GM19239 (cell line): ENCODE measurements around the gene GPS1.

Source experiments
- DNase-seq: peaks from one replicate; pipeline ENCODE4 v3.0.0; 2011; ENCODE audit warnings: low spot score; ENCODE audit not compliant: insufficient read length
- FAIRE-seq: peaks from 2 replicates; lab custom pipeline; 2011; peaks lifted over from hg19 to GRCh38; lab: Jason Lieb, UNC

GPS1 gene

DNA sequence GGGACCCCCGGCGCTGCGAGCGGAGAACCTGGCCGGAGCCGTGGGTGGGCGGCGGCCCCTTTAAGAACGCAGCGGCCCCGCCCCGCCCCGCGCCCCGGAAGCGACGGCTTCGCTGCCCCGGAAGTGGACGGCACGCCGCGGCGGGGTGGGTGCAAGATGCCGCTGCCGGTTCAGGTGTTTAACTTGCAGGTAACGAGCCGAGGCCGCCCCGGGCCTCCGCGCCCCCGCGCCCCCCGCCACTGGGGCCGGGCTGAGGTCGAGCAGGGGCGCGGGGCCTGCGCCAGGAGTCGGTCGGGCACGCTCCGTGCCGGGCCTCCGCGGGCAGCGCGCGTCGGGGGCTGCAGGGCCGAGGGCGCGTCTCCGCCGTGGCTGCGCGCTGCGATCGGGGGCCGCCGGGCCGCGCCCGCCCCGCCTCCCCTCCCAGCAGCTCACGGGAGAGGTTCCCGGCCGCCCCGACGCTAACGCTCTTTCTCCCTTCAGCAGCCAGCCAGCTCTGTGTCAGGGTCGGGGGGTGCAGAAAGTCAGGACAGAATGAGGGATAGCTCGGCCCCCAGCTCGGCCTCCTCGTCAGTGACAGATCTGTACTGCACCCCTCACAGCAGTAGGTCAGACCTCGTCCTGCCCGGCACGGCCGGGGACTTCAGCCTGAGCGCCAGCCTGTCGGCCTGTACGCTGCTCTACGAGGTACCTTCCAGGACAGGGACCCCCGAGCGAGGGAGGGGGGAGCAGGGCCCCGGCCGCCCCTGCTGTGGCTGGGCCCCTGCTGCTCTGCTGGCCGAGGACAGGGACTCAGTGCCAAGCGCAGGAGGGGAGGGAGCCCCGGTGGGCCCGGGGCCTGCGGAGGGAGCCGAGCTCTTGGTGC, at the start of gene GPS1, which contains the start of gene RFNG:
Gene GPS1, plus strand, starts transcription at position 123 of the 862 bp plus-strand sequence. Its CDS starts 34 bp downstream, at position 157.
Gene RFNG, minus strand, starts transcription at position 36 of the 862 bp plus-strand sequence. CDS start 45 bp downstream, outside the sequence.
- peak; percentile 100 for DNase-seq
- FAIRE-seq: peak; percentile 61

DNA sequence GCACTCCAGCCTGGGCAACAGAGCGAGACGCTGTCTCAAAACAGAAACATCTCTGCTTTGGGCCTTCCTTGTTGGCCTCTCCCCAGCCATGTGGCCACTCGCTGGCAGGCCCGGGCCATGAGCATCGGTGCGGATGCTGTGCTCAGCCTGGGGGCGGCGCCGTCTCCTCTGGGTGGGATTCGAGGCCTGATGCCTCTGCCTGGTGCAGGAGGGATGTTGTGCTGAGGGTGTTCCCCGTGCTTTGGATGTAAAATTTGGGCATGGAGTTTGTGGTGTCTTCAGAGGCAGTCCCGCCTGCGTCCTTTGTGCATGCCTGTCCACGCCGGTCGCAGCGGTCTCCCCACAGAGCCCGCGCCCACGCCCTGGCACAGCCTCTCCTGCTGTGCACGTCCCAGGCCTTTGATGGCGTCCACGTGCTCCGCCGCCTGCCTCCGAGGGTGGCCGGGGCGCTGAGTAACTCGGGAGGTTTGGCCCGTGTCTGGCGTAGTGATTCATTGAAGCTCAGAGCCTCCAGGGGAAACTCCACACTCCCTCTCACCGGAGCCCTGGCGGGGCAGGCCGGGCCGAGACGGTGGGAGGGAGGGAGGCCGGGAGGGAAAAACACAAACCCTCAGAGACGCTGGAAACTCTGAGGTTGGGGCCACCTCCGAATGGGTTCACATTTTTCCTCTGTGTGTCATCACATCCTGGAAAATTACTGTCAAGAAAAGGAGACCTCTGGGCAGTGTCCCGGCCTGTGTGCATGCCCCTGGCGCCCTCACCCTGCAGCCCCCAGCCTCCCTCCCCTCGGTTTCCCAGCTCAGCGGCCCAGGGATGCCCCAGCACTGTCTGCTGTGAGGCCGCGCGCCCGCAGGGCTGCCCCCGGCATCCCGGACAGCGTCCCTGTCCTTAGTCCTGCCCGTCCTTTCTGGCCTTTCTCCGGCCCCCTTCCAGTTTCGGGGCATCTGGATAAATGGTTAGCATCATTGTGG, 48.0 kb upstream of the GPS1 start:
- no peak for DNase-seq
- FAIRE-seq: no peak

DNA sequence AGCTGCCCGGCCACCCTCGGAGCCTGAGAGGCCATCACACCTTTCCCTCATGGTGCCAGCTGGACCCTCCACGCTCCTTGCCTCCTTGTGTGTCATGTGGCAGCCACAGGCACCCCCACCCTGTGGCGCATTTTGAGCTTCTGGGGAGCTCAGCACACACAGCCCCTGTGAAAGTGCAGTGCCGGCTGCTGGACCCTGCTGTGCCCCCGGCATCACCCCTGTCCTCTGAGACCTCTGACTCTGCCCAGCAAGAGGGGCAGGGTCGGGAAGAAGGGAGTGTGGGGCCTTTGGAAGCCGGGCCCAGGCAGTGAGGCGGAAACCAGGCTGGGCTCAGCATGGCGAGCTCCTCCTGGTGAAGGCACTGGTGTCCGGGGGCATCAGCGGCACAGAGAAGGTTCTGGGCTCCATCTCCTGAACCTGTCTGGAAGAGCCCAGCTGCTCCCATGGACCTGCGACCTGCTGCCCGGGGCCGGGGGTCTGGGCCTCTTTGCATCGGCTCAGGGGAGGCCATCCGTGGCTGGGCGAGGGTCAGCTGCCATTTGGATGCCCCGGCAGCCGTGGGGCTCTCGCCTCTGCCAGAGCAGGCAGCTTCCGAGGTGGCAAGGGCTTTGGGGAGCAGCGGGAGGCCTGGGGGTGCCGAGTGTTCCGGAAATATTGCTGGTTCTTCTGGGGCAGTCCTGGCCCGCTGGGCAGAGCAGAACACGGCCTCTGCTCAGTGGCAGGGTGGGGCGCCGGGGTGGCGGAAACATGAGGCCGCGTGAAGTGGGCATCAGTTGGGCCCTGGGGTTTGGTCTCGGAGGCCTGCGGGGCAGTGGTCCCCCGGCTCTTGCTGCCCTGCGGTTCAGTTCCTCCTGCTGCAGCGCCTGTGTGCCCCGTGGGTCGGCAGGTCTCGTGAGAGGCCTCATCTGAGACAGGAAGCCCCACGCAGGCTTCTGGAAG, 46.9 kb upstream of the GPS1 start:
- FAIRE-seq: no peak

DNA sequence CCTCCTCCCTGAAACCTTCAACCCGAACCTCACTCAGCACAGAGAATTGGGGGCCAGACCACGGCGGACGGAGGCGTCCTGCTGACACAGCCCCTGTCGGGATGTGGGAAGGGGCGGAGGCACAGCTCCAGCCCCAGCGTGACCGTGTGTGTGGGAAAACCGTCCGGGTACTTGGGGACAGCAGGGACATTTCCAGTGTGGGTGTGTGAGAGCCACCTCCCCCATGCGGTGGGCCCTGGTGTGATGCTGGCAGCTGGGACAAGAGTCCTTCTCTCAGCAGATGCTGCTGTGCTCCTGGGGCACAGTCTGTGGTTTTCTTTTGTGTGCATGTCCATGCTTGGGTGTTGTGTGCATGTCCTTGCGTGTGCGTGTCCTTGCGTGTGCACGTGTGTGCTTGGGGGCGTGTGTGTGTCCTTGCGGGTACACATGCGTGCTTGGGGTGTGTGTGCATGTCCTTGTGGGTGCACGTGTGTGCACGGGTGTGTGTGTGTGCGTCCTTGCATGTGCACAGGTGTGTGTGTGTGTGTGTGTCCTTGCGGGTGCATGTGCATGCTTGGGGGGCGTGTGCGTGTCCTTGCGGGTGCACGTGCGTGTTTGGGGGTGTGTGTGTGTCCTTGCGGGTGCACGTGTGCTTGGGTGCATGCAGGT, 45.9 kb upstream of the GPS1 start:
- DNase-seq (no peak), FAIRE-seq (no peak)

More for the DNA sequence above, 46.9 kb upstream of the GPS1 start:
- no peak for DNase-seq

DNA sequence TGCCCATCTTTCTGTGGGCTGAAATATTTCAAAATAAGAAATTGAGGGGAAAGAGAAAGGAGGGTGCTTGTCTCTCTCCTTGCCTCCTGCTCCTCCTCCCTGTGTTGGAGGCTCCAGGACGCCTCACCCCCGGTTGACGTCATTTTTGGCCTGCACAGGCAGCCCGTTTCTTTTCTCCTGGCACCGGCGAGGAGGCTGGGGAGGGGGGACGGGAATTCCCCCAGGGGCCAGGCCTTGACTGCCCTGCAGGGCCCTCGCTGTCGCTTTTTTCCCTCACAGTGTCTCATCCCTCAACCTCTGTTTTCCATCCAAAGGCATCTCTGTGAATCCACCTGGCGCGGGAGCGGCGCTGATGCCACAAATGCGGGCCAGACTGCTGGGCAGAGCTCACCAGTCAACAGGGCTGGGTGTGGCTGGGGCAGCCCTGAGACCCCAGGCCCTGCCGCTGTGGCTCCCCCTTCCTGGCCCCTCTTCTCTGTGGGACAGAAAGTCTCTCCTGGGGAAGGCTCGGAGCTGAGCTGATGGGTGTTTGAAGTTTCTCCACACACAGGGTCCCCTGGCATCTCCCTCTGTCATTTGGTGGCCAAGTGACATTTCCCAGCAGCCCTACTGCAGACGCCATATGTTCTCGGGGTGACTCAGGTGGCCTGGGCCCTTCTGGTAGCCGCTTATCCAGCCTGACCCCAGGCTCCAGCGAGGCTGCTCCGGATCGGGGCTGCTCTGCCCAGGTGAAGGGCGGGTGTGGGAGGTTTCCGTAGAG, 45.0 kb upstream of the GPS1 start:
- FAIRE-seq: no peak
- DNase-seq: no peak

DNA sequence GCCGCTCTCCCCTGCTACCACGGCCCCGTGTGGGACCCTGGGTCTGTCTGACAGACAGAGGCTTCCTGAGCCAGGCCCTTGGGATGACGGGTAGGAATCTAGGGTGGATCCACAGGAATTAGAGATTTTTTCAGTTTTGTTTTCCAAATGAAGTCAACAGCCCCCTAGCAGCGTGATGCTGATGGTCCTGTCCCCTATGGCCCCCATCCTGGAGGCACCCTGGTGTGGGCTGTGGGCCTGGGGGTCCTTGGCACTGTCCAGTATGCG, 44.5 kb upstream of the GPS1 start:
- no peak for DNase-seq
- no peak for FAIRE-seq

DNA sequence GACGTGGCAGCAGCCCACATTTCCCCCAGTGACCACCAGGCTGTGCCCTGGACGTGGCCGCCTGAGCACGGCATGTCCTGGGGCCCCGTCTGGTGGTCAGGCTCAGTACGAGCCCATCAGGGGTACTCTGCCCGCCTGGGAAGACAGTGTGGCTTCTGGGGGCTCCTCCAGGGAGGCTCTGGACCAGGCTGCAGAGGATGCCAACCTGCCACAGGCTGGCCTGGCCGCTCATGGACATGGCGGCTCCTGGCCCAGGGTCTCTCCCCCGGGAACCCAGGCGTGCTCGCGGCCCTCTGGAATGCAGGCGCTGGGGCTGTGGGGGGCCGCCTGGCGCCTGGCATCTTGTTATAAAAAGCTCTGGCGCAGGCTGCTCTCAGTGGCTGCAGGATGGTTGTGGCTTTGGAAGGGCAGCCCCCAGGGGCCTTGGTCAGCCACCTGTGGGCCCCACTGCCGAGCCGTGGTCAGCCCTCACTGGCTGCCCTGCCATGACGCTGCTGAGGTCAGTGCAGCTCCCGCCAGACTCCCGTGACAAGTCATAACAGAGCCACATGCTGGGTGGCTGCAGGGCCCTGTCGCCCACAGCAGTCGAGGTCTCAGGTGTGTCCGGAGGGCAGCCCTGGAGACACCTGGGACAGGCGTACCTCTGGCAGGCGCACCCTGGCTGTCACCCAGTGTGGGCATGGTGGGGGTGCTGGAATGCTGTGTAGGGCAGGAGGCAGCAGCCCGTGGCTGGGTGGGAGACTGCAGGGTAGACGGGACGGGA, 44.0 kb upstream of the GPS1 start:
- DNase-seq (no peak), FAIRE-seq (no peak)

DNA sequence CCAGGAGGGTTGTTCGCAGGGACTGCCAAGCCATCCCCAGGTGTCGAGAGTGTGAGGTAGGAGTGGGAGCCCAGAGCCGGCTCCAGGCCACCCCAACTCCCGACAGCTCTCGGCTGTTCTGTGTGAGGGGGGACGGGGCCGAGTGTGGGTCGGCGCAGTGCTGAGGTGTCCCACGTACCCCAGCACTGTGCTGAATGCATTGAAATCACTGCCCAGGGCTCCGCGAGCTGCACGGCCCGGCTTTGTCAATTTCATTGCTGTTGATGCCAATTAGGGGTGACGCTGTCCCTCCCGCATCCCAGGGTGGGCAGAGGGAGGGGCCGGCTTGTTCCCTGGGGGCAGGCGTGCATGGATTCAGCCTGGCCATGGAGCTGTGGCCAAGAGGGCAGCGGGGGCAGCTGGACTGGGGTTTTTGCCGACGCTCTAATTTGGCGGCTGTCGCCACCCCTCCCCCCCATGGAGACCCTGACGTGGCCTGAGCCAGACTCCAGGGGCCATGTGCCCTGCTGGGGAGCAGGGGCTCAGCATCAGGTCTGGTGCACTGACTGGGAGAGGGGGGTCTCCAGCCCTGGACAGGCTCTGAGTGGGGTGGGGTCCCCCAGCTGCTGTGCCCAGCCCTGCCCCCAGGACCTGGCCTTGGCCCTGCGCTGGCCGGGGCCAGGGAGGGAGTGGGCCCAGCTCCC, 43.3 kb upstream of the GPS1 start:
- FAIRE-seq: no peak
- no peak for DNase-seq

DNA sequence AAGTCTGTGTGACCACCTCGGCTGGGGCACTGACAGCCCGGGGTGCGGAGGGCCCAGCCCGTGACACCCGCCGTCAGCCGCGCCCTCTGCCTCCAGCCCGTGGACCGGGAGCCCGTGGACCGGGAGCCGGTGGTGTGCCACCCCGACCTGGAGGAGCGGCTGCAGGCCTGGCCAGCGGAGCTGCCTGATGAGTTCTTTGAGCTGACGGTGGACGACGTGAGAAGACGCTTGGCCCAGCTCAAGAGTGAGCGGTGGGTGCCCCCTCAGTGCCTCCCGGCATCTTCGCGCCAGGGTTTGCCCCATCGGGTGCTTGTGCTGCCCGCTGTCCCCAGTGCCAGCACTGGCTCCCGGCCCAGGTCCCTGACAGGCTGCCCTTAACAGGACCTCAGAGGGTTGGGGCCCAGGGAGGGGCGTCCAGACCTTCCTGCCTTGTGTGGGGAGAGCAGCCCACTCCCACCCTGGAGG, 42.7 kb upstream of the GPS1 start:
- DNase-seq (no peak), FAIRE-seq (no peak)

DNA sequence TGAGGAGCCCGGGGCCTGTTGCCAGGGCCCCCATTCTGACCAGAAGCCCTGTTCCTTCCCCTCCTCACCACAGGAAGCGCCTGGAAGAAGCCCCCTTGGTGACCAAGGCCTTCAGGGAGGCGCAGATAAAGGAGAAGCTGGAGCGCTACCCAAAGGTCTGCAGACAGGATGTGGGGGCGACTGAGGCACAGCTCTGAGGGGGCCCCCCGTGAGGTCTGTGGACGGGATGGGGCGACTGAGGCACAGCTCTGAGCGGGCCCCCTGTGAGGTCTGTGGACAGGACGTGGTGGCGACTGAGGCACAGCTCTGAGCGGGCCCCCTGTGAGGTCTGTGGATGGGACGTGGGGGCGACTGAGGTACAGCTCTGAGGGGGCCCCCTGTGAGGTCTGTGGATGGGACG, 42.3 kb upstream of the GPS1 start:
- FAIRE-seq (no peak), DNase-seq (no peak)

DNA sequence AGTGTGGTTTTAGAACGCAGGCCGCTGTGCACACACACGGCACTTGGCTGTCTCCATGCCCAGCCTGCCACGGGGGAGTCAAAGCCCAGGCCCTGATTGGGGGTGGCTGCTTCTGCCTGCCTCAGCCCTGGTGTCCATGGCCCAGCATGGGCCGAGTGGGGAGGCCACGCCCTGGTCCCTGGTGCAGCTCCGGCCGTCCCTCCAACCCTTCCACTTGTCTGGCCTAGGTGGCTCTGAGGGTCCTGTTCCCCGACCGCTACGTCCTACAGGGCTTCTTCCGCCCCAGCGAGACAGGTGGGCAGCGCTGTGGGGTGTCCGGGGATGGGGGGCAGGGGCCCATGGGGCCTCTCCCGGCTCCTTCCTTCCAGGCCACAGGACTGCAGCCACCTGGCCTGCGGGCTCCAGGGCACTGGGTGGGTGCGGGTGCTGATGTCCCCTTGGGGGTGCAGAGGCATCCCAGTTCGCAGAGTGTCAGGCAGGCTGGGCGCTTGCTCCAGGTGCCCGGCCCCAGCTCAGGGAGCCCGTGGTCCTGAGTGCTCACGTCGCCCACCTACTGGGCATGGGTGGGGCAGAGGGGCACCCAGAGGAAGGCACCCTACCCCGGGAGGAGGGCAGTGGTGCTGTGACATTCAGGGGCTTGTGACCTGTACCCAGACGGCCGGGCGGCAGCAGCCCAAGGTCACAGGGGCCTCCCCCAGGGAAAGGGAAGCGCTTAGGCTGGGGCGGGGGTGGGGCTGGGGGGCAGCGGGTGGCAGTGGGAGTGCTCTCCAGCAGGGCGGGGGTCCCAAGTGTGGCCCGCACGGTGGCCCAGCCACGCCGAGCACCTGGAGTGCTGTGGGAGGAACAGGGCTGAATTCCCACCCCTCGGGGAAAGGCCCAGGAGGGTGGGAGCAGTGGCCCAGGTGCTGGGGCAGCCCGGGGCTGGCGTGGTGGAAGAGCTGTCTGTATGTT, 40.8 kb upstream of the GPS1 start:
- FAIRE-seq: no peak
- DNase-seq: no peak

DNA sequence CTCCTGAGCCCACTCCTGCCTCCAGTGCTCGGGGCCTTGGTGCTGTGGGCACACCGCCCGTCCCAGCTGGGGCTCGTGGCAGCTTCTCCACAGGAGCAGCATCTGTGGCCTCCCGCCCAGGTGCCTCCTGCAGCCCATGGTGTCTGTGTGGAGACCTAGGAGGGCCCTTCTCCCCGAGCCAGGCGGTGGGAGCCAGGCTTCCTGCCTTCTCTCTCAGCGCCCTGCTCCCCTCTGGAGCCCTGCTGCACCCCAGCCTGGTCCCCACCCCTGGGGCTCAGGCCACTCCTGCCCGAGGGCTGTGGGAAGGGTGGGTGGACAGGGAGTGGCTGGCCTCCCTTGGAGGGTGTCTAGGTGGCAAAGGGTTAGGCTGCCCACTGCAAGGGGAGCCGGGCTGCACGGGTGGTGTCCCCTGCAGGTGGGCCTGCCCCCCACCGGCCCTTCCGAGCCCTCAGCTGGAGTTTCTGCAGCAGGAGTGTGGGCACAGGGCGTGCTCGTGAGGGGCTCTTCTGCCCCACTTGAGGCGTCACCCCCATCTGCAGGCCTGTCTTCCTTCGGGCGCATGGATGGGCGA, 40.0 kb upstream of the GPS1 start:
- DNase-seq (no peak), FAIRE-seq (no peak)

DNA sequence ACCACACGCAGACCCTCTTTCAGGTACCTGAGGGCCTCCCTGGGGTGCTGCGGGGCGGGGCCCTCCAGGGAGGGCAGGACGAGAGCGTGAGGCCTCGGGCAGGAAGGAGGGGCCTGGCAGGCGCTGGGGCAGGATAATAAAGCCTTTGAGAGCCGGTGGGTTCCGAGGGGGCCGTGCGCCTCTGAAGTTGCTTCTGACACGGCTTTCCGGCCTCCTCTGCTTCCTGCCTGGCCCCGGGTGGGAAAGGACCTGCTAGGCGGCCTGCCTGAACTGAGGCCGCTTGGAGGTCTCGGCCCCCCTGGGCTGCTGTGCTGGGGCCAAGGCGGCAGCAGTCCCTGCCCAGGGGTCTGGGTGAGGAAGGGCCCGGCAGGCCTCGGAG, 39.4 kb upstream of the GPS1 start:
- FAIRE-seq (no peak), DNase-seq (no peak)

DNA sequence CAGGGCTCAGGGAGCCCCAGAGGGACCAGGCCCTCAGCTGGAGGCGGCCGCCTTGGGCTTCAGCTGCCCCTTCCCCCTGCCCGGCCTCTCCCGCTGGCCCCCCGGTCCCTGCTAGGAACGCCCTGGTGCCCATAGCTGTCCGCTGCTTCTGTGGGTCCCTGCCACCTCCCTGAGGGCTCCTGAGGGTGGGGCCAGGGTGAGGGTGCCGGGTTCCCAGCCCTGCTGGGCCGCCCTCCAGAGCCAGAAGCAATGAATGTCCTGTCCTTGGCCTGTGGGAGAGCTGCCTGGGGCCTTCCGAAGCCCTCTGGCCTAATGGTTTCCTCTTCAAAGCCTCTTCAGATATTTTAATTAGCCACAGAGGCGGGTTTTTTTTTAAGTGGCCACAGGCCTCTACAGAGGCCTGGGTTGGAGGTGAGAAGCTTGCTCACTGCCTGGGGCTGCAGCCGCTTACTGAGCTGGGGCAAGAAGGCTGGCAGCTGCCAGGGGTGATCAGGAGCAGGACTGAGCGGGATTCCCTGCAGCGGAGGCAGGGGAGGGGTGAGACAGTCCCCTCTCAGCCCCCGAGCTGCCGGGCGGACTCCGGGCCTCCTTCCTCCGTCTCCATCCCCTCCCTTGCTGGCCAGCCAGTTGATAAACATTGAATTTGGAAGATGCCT, 38.9 kb upstream of the GPS1 start:
- no peak for FAIRE-seq

DNA sequence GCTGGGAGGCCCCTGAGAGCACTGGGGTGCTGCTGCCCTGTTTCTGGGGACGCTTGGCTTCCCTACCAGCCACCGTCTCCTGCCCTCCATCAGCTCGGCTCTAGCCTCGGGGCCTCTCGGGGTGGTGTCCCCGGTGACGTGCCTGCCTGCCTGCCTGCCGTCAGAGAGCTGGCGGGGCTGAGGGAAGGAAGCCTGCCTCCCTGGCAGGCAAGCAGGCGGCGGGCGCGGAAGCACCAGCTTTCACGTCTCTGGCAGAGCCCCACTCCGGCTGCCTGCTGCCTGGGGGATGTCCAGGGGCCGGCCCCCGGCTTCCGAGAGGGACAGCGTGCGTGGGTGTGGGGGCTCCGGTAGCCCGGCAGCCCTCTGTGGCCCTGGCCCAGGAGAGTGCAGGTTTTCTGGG, 38.4 kb upstream of the GPS1 start:
- no peak for FAIRE-seq

More for the DNA sequence above, 38.9 kb upstream of the GPS1 start:
- DNase-seq: no peak

More for the DNA sequence above, 38.4 kb upstream of the GPS1 start:
- no peak for DNase-seq
